ENCODE measurements around the gene ZNF106. TPM values are rescaled to one million over a fixed set of nuclear protein-coding genes. Genes with fewer than 3 reads are reported as not detected.

The ZNF106 gene
- total RNA-seq, 1 donor from 2014 or later: 58.1 TPM

GRCh38 chr15:42494998-42495360 is 4.0 kb upstream of the ZNF106 start:
- Mint-ChIP-seq H3K4me1 (ENCODE audit: low read depth) (peaks cover 67% of the 10 kb centered on the region), H3K9me3 (ENCODE audit: low read depth) (no peaks in the 10 kb centered on the region), H3K4me3 (ENCODE audit: unreplicated experiment) (peak overlapping the region; percentile 95), H3K36me3 (ENCODE audit: low read depth) (no peaks in the 10 kb centered on the region), H3K27me3 (ENCODE audit: low read depth) (no peaks in the 10 kb centered on the region), H3K27ac (ENCODE audit: unreplicated experiment) (peak overlapping the region; percentile 97)
- no peak for TF ChIP-seq CTCF (IDR thresholded peaks at IDR 0.05)
- DNase-seq (ENCODE audit: low spot score): no peak

GRCh38 chr15:42493679-42494078 is 2.7 kb upstream of the ZNF106 start:
- H3K4me1 Mint-ChIP-seq (ENCODE audit: low read depth): peaks cover 61% of the 10 kb centered on the region
- peak overlapping the region; percentile 97 for H3K27ac Mint-ChIP-seq (ENCODE audit: unreplicated experiment)
- TF ChIP-seq CTCF (IDR thresholded peaks at IDR 0.05): no peak
- H3K9me3 Mint-ChIP-seq (ENCODE audit: low read depth): no peaks in the 10 kb centered on the region
- no peaks in the 10 kb centered on the region for H3K27me3 Mint-ChIP-seq (ENCODE audit: low read depth)
- no peaks in the 10 kb centered on the region for H3K36me3 Mint-ChIP-seq (ENCODE audit: low read depth)
- DNase-seq (ENCODE audit: low spot score): no peak
- peak overlapping the region; percentile 27 for H3K4me3 Mint-ChIP-seq (ENCODE audit: unreplicated experiment)

GRCh38 chr15:42491539-42492225 is 741 bp upstream of the ZNF106 start:
- no peak for TF ChIP-seq CTCF (IDR thresholded peaks at IDR 0.05)
- Mint-ChIP-seq H3K36me3 (ENCODE audit: low read depth) (no peaks in the 10 kb centered on the region), H3K4me1 (ENCODE audit: low read depth) (peaks cover 56% of the 10 kb centered on the region), H3K9me3 (ENCODE audit: low read depth) (no peaks in the 10 kb centered on the region), H3K27ac (ENCODE audit: unreplicated experiment) (peak overlapping the region; percentile 100), H3K4me3 (ENCODE audit: unreplicated experiment) (peak overlapping the region; percentile 88), H3K27me3 (ENCODE audit: low read depth) (no peaks in the 10 kb centered on the region)
- DNase-seq (ENCODE audit: low spot score): no peak

GRCh38 chr15:42490291-42490670 is 660 bp downstream of the ZNF106 start:
- peak overlapping the region; percentile 88 for H3K4me3 Mint-ChIP-seq (ENCODE audit: unreplicated experiment)
- H3K4me1 Mint-ChIP-seq (ENCODE audit: low read depth): peaks cover 49% of the 10 kb centered on the region
- no peaks in the 10 kb centered on the region for H3K36me3 Mint-ChIP-seq (ENCODE audit: low read depth)
- H3K27ac Mint-ChIP-seq (ENCODE audit: unreplicated experiment): peak overlapping the region; percentile 100
- H3K9me3 Mint-ChIP-seq (ENCODE audit: low read depth): no peaks in the 10 kb centered on the region
- no peak for TF ChIP-seq CTCF (IDR thresholded peaks at IDR 0.05)
- no peak for DNase-seq (ENCODE audit: low spot score)
- no peaks in the 10 kb centered on the region for H3K27me3 Mint-ChIP-seq (ENCODE audit: low read depth)

- no peak for DNase-seq (ENCODE audit: low spot score)
- H3K4me1 Mint-ChIP-seq (ENCODE audit: low read depth): peaks cover 22% of the 10 kb centered on the region
Measured at GRCh38 chr15:42483677-42484076, 7.3 kb downstream of the ZNF106 start.

More at GRCh38 chr15:42483677-42484076, 7.3 kb downstream of the ZNF106 start:
- no peak for TF ChIP-seq CTCF (IDR thresholded peaks at IDR 0.05)
- peak overlapping the region; percentile 79 for H3K27ac Mint-ChIP-seq (ENCODE audit: unreplicated experiment)
- H3K4me3 Mint-ChIP-seq (ENCODE audit: unreplicated experiment): no peak overlapping the region
- H3K27me3 Mint-ChIP-seq (ENCODE audit: low read depth): no peaks in the 10 kb centered on the region
- peaks cover 4% of the 10 kb centered on the region for H3K9me3 Mint-ChIP-seq (ENCODE audit: low read depth)
- peaks cover 8% of the 10 kb centered on the region for H3K36me3 Mint-ChIP-seq (ENCODE audit: low read depth)
